ENCODE data around the gene PLCB3. TPM values are rescaled to one million over a fixed set of nuclear protein-coding genes. Genes with fewer than 3 reads are reported as not detected.
A peak's percentile ranks its signal among the peaks of the same experiment; 100 is the strongest.

Gene PLCB3
- total RNA-seq, 1 experiment from 2014 or later, result 45.3 TPM

DNA sequence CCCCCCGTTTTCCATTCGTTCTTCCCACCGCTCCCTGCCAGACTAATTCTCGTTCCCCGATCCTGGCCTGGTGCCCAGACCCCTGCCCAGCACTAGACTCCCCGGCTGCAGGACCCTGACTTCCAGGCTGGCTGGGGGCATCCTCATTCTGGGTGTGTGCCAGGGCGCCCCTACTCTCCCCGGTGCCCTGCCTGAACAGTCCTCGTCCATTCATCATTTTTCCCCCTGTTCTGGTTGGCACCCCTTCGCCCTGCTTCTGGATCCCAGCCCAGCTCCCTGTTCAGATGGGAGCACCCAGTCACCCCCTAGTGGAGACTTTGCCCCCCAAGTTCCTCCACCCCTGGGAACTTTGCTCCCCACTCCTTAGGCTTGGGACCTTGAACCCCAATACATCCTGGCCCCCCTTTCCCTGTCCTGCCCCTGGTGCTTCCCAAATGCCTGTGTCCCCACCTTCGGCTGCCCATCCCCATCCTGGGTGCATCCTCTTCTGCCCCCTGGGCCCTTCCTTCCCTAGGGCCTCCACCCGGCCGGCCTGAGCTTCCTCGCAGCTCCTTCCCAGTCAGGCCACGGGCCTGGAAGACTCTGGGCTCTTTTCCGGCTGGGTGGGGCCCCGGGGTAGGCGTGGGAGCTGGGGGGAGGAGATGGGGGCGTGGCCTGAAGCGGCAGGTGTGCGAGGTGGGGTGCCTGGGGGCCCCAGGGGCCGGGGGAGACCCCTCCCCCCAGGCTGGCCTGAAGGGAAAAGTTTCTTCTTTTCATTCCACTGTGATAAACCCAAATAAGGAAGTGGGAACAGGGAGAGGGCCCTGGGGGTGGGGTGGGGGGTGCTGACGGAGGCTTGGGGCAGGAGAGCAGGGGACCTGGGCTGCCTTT, 908 bp downstream of the PLCB3 start:
- peak; percentile 64 for TF ChIP-seq CTCF (conservative IDR thresholded peaks at IDR 0.05; ENCODE audit: low read depth, low read length)
- TF ChIP-seq EZH2 (IDR thresholded peaks at IDR 0.05; ENCODE audit: borderline replicate concordance, low read depth, low read length, poor library complexity, severe bottlenecking), result no peak
- no peaks in the 10 kb centered on the region for H3K27me3 ChIP-seq (replicated peaks; ENCODE audit: insufficient read depth, low read depth, low read length, poor library complexity)
- peak; percentile 55 for DNase-seq (ENCODE audit: low spot score)
- no peaks in the 10 kb centered on the region for H3K9me3 ChIP-seq (ENCODE audit: low read depth, low read length, poor library complexity, severe bottlenecking)
- H3K36me3 ChIP-seq (ENCODE audit: insufficient read depth, low read length, poor library complexity, severe bottlenecking), result peaks cover 27% of the 10 kb centered on the region
- BruUV-seq (replicated peaks), result TSS peak; percentile 30
- H3K4me1 ChIP-seq (ENCODE audit: insufficient read depth, low read length, poor library complexity, severe bottlenecking), result peaks cover 27% of the 10 kb centered on the region
- ChIA-PET POLR2A (ENCODE audit: low non-redundant PET) (no interaction called here), CTCF (interaction anchor here (0.6 to 1.7 kb wide), 14 partner anchors 9 to 79 kb away, joined by 3 to 11 read pairs (median 5); partner anchors contain the start of genes PRDX5 and TRMT112)
- intact Hi-C loops (cut with micrococcal nuclease; ENCODE audit: unreplicated experiment), result no loop called here
- peak overlapping the region; percentile 79 for H3K4me3 ChIP-seq (ENCODE audit: low read depth, low read length, poor library complexity, severe bottlenecking)
- peak overlapping the region; percentile 68 for H3K27ac ChIP-seq (ENCODE audit: low read depth, low read length, poor library complexity, severe bottlenecking)

DNA sequence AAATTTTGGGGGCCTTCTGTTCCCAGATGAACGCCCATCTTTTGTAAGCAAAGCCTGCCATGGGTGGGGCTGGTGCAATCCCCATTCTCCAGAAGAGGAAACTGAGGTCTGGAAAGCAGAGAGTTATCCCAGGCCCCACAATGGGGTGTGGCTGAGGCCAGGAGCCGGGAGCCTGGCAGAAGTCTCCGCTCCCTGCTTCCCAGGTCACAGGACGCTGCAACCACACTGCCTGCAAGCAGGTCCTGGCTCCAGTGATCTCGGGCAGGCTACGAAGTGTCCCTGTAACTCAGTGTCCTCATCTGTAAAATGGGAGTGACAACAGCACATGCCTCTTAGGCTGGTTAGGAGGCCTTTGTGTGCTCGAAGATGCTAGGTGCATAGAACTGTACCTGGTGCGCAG, 1.7 kb downstream of the PLCB3 start:
- no peaks in the 10 kb centered on the region for H3K27me3 ChIP-seq (replicated peaks; ENCODE audit: insufficient read depth, low read depth, low read length, poor library complexity)
- BruUV-seq (replicated peaks), result no TSS peak
- DNase-seq (ENCODE audit: low spot score), result no peak
- H3K4me3 ChIP-seq (ENCODE audit: low read depth, low read length, poor library complexity, severe bottlenecking), result peak overlapping the region; percentile 79
- peaks cover 28% of the 10 kb centered on the region for H3K36me3 ChIP-seq (ENCODE audit: insufficient read depth, low read length, poor library complexity, severe bottlenecking)
- no peaks in the 10 kb centered on the region for H3K9me3 ChIP-seq (ENCODE audit: low read depth, low read length, poor library complexity, severe bottlenecking)
- H3K27ac ChIP-seq (ENCODE audit: low read depth, low read length, poor library complexity, severe bottlenecking), result no peak overlapping the region
- intact Hi-C loops (cut with micrococcal nuclease; ENCODE audit: unreplicated experiment), result no loop called here
- peaks cover 20% of the 10 kb centered on the region for H3K4me1 ChIP-seq (ENCODE audit: insufficient read depth, low read length, poor library complexity, severe bottlenecking)
- ChIA-PET POLR2A (ENCODE audit: low non-redundant PET) (no interaction called here), CTCF (interaction anchor here (1.7 kb wide), 1 partner anchor 49 kb away, joined by 11 read pairs; no protein-coding TSS in a partner anchor)
- TF ChIP-seq CTCF (conservative IDR thresholded peaks at IDR 0.05; ENCODE audit: low read depth, low read length) (no peak), EZH2 (IDR thresholded peaks at IDR 0.05; ENCODE audit: borderline replicate concordance, low read depth, low read length, poor library complexity, severe bottlenecking) (no peak)

GRCh38 chr11:64253481-64253880, 2.2 kb downstream of the PLCB3 start:
- H3K4me1 ChIP-seq (ENCODE audit: insufficient read depth, low read length, poor library complexity, severe bottlenecking), result peaks cover 20% of the 10 kb centered on the region
- H3K9me3 ChIP-seq (ENCODE audit: low read depth, low read length, poor library complexity, severe bottlenecking), result no peaks in the 10 kb centered on the region
- DNase-seq (ENCODE audit: low spot score), result no peak
- TF ChIP-seq CTCF (conservative IDR thresholded peaks at IDR 0.05; ENCODE audit: low read depth, low read length), result no peak
- TF ChIP-seq EZH2 (IDR thresholded peaks at IDR 0.05; ENCODE audit: borderline replicate concordance, low read depth, low read length, poor library complexity, severe bottlenecking), result no peak
- intact Hi-C loops (cut with micrococcal nuclease; ENCODE audit: unreplicated experiment), result no loop called here
- no peak overlapping the region for H3K27ac ChIP-seq (ENCODE audit: low read depth, low read length, poor library complexity, severe bottlenecking)
- POLR2A ChIA-PET (ENCODE audit: low non-redundant PET), result no interaction called here
- H3K4me3 ChIP-seq (ENCODE audit: low read depth, low read length, poor library complexity, severe bottlenecking), result no peak overlapping the region
- no peaks in the 10 kb centered on the region for H3K27me3 ChIP-seq (replicated peaks; ENCODE audit: insufficient read depth, low read depth, low read length, poor library complexity)
- BruUV-seq (replicated peaks), result no TSS peak
- CTCF ChIA-PET, result no interaction called here
- peaks cover 32% of the 10 kb centered on the region for H3K36me3 ChIP-seq (ENCODE audit: insufficient read depth, low read length, poor library complexity, severe bottlenecking)
